Measurements from ENCODE around the gene GMDS. TPM values are rescaled to one million over a fixed set of nuclear protein-coding genes. Genes with fewer than 3 reads are reported as not detected.

Gene GMDS
- total and polyA plus RNA-seq, 2 of the 8 experiments (the other 6 are each of a cell fraction or from before 2014, with no cell fraction given) = 16.8 to 50.0 TPM

DNA sequence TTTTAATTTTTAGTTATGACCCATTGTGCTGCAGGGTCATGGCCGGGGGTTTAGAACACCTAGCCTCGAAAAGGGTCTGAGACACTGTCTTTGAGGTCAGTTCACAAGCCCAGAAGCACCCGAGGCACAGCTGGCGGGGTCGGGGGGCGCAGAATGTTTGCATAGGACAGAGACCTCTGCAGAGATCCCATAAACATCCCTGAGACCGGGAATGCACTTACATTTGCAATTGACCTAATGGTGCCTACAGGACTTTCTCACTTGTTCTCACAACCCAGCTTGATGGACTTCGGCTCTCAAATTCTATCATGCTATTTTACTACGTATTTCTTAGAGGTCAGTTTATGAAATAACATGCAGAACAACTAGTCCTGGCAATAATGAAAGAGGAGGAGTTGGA, 669.2 kb downstream of the GMDS start (continued):
- TF ChIP-seq, protein P1, sequence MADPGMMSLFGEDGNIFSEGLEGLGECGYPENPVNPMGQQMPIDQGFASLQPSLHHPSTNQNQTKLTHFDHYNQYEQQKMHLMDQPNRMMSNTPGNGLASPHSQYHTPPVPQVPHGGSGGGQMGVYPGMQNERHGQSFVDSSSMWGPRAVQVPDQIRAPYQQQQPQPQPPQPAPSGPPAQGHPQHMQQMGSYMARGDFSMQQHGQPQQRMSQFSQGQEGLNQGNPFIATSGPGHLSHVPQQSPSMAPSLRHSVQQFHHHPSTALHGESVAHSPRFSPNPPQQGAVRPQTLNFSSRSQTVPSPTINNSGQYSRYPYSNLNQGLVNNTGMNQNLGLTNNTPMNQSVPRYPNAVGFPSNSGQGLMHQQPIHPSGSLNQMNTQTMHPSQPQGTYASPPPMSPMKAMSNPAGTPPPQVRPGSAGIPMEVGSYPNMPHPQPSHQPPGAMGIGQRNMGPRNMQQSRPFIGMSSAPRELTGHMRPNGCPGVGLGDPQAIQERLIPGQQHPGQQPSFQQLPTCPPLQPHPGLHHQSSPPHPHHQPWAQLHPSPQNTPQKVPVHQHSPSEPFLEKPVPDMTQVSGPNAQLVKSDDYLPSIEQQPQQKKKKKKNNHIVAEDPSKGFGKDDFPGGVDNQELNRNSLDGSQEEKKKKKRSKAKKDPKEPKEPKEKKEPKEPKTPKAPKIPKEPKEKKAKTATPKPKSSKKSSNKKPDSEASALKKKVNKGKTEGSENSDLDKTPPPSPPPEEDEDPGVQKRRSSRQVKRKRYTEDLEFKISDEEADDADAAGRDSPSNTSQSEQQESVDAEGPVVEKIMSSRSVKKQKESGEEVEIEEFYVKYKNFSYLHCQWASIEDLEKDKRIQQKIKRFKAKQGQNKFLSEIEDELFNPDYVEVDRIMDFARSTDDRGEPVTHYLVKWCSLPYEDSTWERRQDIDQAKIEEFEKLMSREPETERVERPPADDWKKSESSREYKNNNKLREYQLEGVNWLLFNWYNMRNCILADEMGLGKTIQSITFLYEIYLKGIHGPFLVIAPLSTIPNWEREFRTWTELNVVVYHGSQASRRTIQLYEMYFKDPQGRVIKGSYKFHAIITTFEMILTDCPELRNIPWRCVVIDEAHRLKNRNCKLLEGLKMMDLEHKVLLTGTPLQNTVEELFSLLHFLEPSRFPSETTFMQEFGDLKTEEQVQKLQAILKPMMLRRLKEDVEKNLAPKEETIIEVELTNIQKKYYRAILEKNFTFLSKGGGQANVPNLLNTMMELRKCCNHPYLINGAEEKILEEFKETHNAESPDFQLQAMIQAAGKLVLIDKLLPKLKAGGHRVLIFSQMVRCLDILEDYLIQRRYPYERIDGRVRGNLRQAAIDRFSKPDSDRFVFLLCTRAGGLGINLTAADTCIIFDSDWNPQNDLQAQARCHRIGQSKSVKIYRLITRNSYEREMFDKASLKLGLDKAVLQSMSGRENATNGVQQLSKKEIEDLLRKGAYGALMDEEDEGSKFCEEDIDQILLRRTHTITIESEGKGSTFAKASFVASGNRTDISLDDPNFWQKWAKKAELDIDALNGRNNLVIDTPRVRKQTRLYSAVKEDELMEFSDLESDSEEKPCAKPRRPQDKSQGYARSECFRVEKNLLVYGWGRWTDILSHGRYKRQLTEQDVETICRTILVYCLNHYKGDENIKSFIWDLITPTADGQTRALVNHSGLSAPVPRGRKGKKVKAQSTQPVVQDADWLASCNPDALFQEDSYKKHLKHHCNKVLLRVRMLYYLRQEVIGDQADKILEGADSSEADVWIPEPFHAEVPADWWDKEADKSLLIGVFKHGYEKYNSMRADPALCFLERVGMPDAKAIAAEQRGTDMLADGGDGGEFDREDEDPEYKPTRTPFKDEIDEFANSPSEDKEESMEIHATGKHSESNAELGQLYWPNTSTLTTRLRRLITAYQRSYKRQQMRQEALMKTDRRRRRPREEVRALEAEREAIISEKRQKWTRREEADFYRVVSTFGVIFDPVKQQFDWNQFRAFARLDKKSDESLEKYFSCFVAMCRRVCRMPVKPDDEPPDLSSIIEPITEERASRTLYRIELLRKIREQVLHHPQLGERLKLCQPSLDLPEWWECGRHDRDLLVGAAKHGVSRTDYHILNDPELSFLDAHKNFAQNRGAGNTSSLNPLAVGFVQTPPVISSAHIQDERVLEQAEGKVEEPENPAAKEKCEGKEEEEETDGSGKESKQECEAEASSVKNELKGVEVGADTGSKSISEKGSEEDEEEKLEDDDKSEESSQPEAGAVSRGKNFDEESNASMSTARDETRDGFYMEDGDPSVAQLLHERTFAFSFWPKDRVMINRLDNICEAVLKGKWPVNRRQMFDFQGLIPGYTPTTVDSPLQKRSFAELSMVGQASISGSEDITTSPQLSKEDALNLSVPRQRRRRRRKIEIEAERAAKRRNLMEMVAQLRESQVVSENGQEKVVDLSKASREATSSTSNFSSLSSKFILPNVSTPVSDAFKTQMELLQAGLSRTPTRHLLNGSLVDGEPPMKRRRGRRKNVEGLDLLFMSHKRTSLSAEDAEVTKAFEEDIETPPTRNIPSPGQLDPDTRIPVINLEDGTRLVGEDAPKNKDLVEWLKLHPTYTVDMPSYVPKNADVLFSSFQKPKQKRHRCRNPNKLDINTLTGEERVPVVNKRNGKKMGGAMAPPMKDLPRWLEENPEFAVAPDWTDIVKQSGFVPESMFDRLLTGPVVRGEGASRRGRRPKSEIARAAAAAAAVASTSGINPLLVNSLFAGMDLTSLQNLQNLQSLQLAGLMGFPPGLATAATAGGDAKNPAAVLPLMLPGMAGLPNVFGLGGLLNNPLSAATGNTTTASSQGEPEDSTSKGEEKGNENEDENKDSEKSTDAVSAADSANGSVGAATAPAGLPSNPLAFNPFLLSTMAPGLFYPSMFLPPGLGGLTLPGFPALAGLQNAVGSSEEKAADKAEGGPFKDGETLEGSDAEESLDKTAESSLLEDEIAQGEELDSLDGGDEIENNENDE (IDR thresholded peaks at IDR 0.05; ENCODE audit: insufficient replicate concordance, low read length) = no peak
- TF ChIP-seq RXRA (IDR thresholded peaks at IDR 0.05; ENCODE audit: insufficient read depth, low read depth, low read length) (no peak), ZNF274 (IDR thresholded peaks at IDR 0.05; ENCODE audit: borderline replicate concordance, extremely low read depth, low read length) (no peak)
